Stimulated activated effector memory CD8-positive, alpha-beta T cell treated with anti-CD3 and anti-CD28 coated beads, Interleukin-12 subunit alpha, Interleukin-12 subunit beta, amount 100 ng/mL, for 72 hours (primary cell): ENCODE measurements around the gene LRRK1.

ENCODE experiments used
- ATAC-seq: fragments of 150-1000 bp; cut with Tn5 transposase; 2 replicates; pipeline ENCODE4 v1.10.0; 2021
- DNase-seq, 2 donors: peaks; one replicate each; pipeline ENCODE4 v3.0.0; 2021 to 2022; ENCODE audit warnings: low spot score in 2 of 2
- H3K27ac Mint-ChIP-seq: one replicate; pipeline ENCODE4 v1.8.0; 2022; ENCODE audit warnings: mild to moderate bottlenecking, mixed read lengths
- H3K36me3 Mint-ChIP-seq: one replicate; pipeline ENCODE4 v1.8.0; 2022; ENCODE audit warnings: mild to moderate bottlenecking, mixed read lengths
- H3K4me1 Mint-ChIP-seq: one replicate; pipeline ENCODE4 v1.8.0; 2022; ENCODE audit warnings: mixed read lengths
- H3K4me3 Mint-ChIP-seq: one replicate; pipeline ENCODE4 v1.8.0; 2022; ENCODE audit warnings: mild to moderate bottlenecking, mixed read lengths
- H3K9me3 Mint-ChIP-seq: one replicate; pipeline ENCODE4 v1.8.0; 2022; ENCODE audit warnings: mixed read lengths

LRRK1 gene

GRCh38 chr15:101009176-101009575, 90.0 kb downstream of the LRRK1 start:
- DNase-seq = no peak
- Mint-ChIP-seq H3K27ac (no peak overlapping the region), H3K4me3 (peak overlapping the region; percentile 79), H3K9me3 (no peaks in the 10 kb centered on the region), H3K4me1 (peaks cover 21% of the 10 kb centered on the region), H3K36me3 (peaks cover 7% of the 10 kb centered on the region)
- ATAC-seq = no peak

GRCh38 chr15:101010781-101011180, 91.6 kb downstream of the LRRK1 start:
- Mint-ChIP-seq H3K4me1 (peaks cover 21% of the 10 kb centered on the region), H3K27ac (no peak overlapping the region), H3K36me3 (peaks cover 7% of the 10 kb centered on the region), H3K4me3 (no peak overlapping the region), H3K9me3 (no peaks in the 10 kb centered on the region)
- no peak for ATAC-seq
- peak in 1 of 2 donors; percentile 36 for DNase-seq

DNA sequence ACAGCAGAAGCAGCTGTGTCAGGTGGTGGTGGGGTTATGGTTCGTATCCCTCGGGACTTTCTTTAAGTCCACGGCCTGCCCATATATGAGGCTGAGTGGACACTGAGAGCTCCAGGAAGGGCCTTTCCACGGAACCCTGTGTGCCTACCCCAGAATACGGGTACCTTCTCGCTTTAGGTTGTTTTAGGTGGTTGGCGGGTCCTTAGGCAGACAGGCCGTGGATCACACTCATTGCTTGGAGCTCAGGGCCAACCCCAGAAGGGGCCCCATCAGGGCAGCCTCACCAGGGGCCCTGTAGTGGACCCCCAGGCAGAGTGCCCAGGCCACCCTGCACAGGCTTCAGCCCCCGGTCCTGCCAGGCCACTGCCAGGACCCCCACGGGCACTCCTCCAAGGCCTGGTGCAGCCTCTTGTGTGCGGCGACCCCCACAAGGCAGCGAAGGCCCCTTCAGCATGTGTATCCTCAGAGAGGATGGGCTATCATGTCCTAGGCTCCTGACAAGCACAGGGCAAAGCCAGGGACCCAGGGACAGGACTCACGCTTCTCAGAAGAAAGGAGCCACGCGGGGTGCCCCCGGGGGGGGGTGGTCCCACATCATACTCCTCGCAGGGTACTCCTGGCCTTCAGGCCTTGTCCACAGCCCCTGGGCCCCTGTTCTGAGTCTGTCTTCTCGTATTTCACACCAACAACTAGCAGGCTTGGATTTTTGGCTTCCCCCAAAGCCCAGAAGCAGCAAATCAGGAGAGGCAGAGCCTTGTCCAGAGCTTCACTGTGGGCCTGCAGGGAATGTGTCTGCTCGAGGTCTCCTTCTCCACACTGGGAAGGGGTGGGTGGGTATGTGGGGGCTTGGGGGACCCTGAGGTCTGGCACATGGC, 93.4 kb downstream of the LRRK1 start:
- Mint-ChIP-seq H3K36me3 (peaks cover 11% of the 10 kb centered on the region), H3K4me1 (peaks cover 14% of the 10 kb centered on the region), H3K27ac (no peak overlapping the region), H3K9me3 (no peaks in the 10 kb centered on the region), H3K4me3 (no peak overlapping the region)
- ATAC-seq (no peak), DNase-seq (peak in 1 of 2 donors; percentile 43)

- H3K4me1 Mint-ChIP-seq = peaks cover 7% of the 10 kb centered on the region
- ATAC-seq (no peak), DNase-seq (peak in 1 of 2 donors; percentile 40)
- H3K36me3 Mint-ChIP-seq = peaks cover 11% of the 10 kb centered on the region
- H3K9me3 Mint-ChIP-seq = no peaks in the 10 kb centered on the region
- H3K4me3 Mint-ChIP-seq = no peak overlapping the region
- no peak overlapping the region for H3K27ac Mint-ChIP-seq
Observed at GRCh38 chr15:101013201-101013550, 94.0 kb downstream of the LRRK1 start.

DNA sequence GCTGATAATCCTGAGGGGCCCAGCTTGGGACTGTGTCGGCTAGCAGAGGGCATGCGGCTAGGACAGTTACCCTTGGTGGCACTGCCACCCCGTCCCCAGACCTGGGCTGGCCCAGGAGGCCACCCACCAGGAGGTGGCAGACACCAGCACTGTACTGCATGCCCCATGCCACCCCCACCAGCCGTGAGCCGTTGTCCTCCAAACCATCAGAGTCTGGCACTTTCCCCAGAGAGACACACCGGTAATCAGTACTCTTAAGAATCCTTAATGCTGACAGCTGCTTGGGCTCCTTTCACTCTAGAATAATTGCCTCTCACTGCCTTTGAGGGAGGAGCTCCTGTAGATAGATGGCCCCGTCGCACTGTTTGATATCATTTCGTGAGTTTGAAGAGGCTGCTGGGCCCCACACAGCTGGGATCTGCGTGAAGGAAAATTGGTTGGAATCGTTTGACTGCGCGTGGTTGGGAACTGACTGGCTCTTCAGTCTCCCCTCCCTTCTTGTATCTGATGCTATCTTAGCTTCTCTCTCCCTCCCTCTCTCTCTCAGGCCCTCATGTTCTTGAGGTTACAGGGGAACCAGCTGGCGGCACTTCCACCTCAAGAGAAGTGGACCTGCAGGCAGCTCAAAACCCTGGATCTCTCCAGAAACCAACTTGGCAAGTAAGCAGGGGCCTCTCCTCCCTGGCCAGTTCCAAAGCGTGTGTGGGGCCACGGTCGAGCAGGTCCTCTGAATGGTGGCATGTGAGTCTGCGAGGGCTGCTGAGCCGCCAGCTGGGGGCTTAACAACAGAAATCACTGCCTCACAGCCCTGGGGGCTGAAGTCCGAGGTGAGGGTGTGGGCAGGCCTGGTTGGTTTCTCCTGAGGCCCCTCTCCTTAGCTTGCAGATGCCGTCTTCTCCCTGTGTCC, 94.9 kb downstream of the LRRK1 start:
- Mint-ChIP-seq H3K4me1 (no peaks in the 10 kb centered on the region), H3K4me3 (no peak overlapping the region), H3K9me3 (no peaks in the 10 kb centered on the region), H3K36me3 (peaks cover 6% of the 10 kb centered on the region), H3K27ac (no peak overlapping the region)
- DNase-seq (peak in 1 of 2 donors; percentile 43), ATAC-seq (peak; percentile 12)

DNA sequence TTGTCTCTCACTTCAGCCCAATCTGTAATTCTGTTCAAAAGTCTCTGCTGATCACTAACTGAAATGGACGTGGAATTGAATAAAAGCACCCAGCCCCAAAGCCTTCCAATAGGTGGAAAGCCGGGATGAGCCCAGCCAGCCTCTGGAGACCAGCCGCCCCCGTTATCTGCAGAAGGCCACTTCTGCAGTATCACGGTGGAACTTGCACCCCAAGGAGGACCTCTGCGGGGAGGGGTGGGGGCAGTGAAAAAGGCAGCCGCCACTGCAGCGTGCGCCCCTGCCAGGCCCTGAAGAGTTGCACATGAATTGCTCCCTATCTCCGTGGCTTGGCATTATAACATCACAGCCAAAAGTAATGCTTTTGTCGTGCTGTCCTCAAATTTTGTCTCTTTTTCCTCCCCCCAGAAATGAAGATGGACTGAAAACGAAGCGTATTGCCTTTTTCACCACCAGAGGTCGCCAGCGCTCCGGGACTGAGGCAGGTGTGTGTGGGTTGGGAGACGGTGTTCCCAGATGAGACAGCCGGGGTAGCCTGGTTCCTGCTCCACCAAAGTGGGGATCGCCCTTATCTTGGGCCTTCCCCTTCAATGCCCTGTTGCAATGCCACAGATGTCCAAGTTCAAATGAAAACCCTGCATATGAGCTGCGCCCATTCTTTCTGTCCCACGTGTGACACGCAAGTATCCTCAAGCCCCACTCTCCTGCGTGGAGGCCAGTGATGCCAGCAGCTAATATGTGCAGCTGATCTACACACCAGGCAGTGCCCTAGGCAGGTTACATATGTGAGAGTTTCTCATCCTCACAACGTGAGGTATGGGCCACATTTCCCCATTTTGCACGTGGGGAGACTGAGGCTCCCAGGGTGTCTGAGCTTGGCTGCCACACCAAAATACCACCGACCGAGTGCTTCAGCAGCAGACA, 96.0 kb downstream of the LRRK1 start:
- Mint-ChIP-seq H3K27ac (no peak overlapping the region), H3K4me3 (no peak overlapping the region), H3K4me1 (no peaks in the 10 kb centered on the region), H3K9me3 (no peaks in the 10 kb centered on the region), H3K36me3 (peaks cover 5% of the 10 kb centered on the region)
- peak; percentile 62 to 85 for DNase-seq
- ATAC-seq = peak; percentile 58

GRCh38 chr15:101016581-101016980, 97.4 kb downstream of the LRRK1 start:
- DNase-seq = peak in 1 of 2 donors; percentile 33
- H3K4me3 Mint-ChIP-seq = no peak overlapping the region

GRCh38 chr15:101017093-101017754, 98.1 kb downstream of the LRRK1 start:
- ATAC-seq (no peak), DNase-seq (peak in 1 of 2 donors; percentile 45)
- H3K36me3 Mint-ChIP-seq = peaks cover 5% of the 10 kb centered on the region
- H3K4me3 Mint-ChIP-seq = no peak overlapping the region
- H3K9me3 Mint-ChIP-seq = no peaks in the 10 kb centered on the region
- no peak overlapping the region for H3K27ac Mint-ChIP-seq
- no peaks in the 10 kb centered on the region for H3K4me1 Mint-ChIP-seq

More at GRCh38 chr15:101016581-101016980, 97.4 kb downstream of the LRRK1 start:
- Mint-ChIP-seq H3K4me1 (no peaks in the 10 kb centered on the region), H3K9me3 (no peaks in the 10 kb centered on the region), H3K36me3 (peaks cover 5% of the 10 kb centered on the region), H3K27ac (no peak overlapping the region)
- ATAC-seq = no peak

DNA sequence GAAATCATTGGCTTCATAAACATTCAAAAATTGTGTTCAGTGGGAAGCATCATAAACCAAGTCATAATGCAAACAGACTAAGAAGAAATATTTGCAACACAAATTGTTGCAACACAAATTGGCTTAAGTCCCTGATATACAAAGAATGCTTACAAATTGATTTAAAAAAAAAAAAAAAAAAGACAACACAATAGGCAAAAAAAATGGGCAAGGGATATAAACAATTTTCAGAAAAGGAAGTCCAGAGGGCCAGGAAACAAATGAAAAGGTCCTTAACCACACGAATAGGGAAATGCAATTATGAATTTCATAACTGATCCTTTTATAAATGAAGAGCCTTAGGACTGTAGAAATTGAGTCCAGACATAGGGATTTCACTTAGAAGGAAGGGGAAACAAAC, 98.9 kb downstream of the LRRK1 start:
- Mint-ChIP-seq H3K36me3 (peaks cover 5% of the 10 kb centered on the region), H3K4me3 (no peak overlapping the region), H3K4me1 (no peaks in the 10 kb centered on the region), H3K27ac (no peak overlapping the region), H3K9me3 (no peaks in the 10 kb centered on the region)
- DNase-seq (no peak), ATAC-seq (no peak)

DNA sequence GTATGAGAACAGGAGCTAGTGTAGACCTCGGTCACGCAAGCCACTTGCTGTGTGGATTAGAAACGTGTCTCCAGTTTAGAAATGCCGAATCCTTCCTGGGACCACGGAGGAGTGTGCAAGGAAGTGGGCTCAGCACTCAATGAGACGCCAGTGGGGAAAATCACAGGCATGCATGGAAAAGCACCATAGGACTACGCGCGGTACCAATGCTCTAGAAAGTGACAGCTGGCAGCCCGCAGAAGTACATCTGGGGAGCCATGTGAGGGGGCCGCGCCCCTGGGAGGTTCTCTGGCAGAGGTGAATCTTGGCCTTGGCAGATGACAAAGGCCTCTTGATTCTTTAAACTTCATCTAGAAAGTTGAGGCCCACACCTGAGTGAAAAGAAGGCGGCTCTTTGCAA, 99.3 kb downstream of the LRRK1 start:
- ATAC-seq = no peak
- no peaks in the 10 kb centered on the region for H3K9me3 Mint-ChIP-seq
- H3K36me3 Mint-ChIP-seq = peaks cover 5% of the 10 kb centered on the region
- no peaks in the 10 kb centered on the region for H3K4me1 Mint-ChIP-seq
- no peak overlapping the region for H3K27ac Mint-ChIP-seq
- H3K4me3 Mint-ChIP-seq = no peak overlapping the region
- peak in 1 of 2 donors; percentile 25 for DNase-seq

GRCh38 chr15:101019366-101019896, 100.3 kb downstream of the LRRK1 start:
- Mint-ChIP-seq H3K4me1 (peaks cover 8% of the 10 kb centered on the region), H3K4me3 (no peak overlapping the region), H3K27ac (no peak overlapping the region), H3K36me3 (peaks cover 5% of the 10 kb centered on the region), H3K9me3 (no peaks in the 10 kb centered on the region)
- peak in 1 of 2 donors; percentile 40 for DNase-seq
- ATAC-seq = no peak

DNA sequence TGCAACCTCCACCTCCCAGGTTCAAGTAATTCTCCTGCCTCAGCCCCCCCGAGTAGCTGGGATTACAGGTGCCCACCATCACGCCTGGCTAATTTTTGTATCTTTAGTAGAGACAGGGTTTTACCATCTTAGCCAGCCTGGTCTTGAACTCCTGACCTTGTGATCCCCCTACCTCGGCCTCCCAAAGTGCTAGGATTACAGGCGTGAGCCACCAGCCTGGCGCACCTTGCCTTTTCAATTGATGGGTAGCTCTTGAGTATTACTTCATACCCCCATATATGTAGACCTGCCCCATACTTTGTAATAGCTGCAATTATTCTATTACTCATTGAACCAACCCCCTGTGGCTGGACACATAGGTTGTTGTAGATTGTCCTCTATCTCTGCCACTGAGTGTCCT, 101.3 kb downstream of the LRRK1 start:
- Mint-ChIP-seq H3K27ac (no peak overlapping the region), H3K4me3 (no peak overlapping the region), H3K9me3 (no peaks in the 10 kb centered on the region), H3K4me1 (peaks cover 18% of the 10 kb centered on the region), H3K36me3 (peaks cover 5% of the 10 kb centered on the region)
- no peak for DNase-seq
- ATAC-seq = no peak

DNA sequence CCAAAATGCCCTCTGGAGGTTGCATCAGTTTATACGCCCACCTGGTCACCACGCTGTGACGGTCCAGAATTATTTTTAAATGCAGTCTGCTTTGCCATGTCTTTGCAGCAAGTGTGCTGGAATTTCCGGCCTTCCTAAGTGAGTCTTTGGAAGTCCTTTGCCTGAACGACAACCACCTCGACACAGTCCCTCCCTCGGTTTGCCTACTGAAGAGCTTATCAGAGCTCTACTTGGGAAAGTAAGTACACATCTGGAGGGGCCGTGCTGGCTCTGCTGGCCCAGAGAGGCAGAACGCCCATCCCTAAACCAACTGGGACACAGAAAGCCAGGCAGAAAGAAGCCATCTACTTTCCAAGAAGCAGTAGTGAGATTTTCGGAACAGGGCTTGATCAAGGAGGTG, 101.8 kb downstream of the LRRK1 start:
- DNase-seq (peak in 1 of 2 donors; percentile 37), ATAC-seq (no peak)
- H3K4me3 Mint-ChIP-seq = no peak overlapping the region
- no peaks in the 10 kb centered on the region for H3K9me3 Mint-ChIP-seq
- H3K27ac Mint-ChIP-seq = peak overlapping the region; percentile 81
- H3K36me3 Mint-ChIP-seq = peaks cover 4% of the 10 kb centered on the region
- H3K4me1 Mint-ChIP-seq = peaks cover 18% of the 10 kb centered on the region

DNA sequence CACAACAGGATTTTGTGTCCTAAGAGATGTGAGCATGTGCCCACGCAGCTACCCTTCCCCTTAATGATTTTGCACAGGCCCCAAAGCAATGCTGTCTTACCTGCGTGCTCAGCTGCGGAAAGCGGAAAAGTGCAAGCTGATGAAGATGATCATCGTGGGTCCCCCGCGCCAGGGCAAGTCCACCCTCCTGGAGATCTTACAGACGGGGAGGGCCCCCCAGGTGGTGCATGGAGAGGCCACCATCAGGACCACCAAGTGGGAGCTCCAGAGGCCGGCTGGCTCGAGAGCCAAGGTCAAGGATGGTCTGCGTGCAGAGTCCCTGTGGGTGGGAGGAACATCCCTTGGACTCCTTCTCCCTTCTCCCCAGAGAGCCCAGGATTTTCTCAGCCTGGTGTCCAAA, 103.1 kb downstream of the LRRK1 start:
- Mint-ChIP-seq H3K4me1 (peaks cover 18% of the 10 kb centered on the region), H3K27ac (no peak overlapping the region), H3K36me3 (no peaks in the 10 kb centered on the region), H3K9me3 (no peaks in the 10 kb centered on the region), H3K4me3 (no peak overlapping the region)
- no peak for ATAC-seq
- peak in 1 of 2 donors; percentile 30 for DNase-seq
